ENCODE data around the gene RHBDD1.

RHBDD1 gene

GRCh38 chr2:226965376-226965775, 129.5 kb downstream of the RHBDD1 start:
- no peak overlapping the region for H3K4me2 ChIP-seq (ENCODE audit: low read length)
- no peaks in the 10 kb centered on the region for H3K9me2 ChIP-seq (ENCODE audit: low read depth, low read length)
- H3K79me2 ChIP-seq (ENCODE audit: insufficient read depth, low read length): no peaks in the 10 kb centered on the region
- no peak overlapping the region for H2AFZ ChIP-seq (ENCODE audit: low read length)
- H3K4me3 ChIP-seq (ENCODE audit: low read depth, low read length, poor library complexity, severe bottlenecking): no peak overlapping the region
- peaks cover 26% of the 10 kb centered on the region for H3K36me3 ChIP-seq (ENCODE audit: insufficient read depth, low read length)
- H3K4me1 ChIP-seq (ENCODE audit: insufficient read depth, low read length, severe bottlenecking): peaks cover 18% of the 10 kb centered on the region
- no peaks in the 10 kb centered on the region for H3F3A ChIP-seq (ENCODE audit: insufficient read depth, low read length)
- no peaks in the 10 kb centered on the region for H3K27me3 ChIP-seq (ENCODE audit: insufficient read depth, low read length)
- H3K27ac ChIP-seq (ENCODE audit: low read depth, low read length, poor library complexity, severe bottlenecking): no peak overlapping the region
- no peak for TF ChIP-seq EZH2 (IDR thresholded peaks at IDR 0.05; ENCODE audit: borderline replicate concordance, low read length)
- no peaks in the 10 kb centered on the region for H4K20me1 ChIP-seq (ENCODE audit: insufficient read depth, low read length)
- no peaks in the 10 kb centered on the region for H3K9me3 ChIP-seq (ENCODE audit: low read length)
- no peak overlapping the region for H3K9ac ChIP-seq (ENCODE audit: low read length)

DNA sequence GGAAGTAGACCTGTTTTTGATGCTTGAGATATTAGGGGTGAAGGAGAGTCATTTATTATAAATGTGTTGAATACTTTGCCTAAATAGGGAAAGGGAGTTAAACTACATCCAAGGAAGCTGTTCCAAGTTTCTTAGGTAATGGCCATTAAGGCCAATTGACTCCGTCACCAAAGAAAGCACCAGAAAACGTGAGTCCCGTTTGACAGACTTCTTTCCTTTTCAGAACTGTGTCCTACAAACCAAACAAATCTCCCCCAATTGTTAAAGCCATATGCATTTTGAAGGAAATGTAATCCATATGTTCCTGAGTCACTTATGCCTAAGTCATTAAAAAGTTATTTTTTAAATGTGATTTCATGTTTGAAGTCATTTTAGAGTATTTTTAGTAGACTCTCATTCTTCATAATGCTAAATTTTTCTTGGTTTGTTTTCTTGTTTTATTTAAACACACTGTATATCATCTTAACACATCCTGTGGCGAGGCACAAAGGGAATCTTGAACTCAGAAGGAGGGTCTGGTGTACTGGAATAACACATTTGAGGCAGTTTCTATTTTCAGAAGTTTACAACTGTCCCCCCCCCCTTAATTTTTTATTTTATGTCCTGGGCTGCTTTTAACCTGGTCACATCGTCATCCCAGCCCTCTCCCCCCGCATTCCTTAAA, 133.7 kb downstream of the RHBDD1 start:
- Histone ChIP-seq H3F3A (ENCODE audit: insufficient read depth, low read length) (peaks cover 12% of the 10 kb centered on the region), H3K4me3 (ENCODE audit: low read depth, low read length, poor library complexity, severe bottlenecking) (peak overlapping the region; percentile 33), H3K79me2 (ENCODE audit: insufficient read depth, low read length) (no peaks in the 10 kb centered on the region), H4K20me1 (ENCODE audit: insufficient read depth, low read length) (no peaks in the 10 kb centered on the region), H3K36me3 (ENCODE audit: insufficient read depth, low read length) (peaks cover 19% of the 10 kb centered on the region), H3K4me2 (ENCODE audit: low read length) (peak overlapping the region; percentile 54), H3K27ac (ENCODE audit: low read depth, low read length, poor library complexity, severe bottlenecking) (peak overlapping the region; percentile 98), H3K4me1 (ENCODE audit: insufficient read depth, low read length, severe bottlenecking) (peaks cover 59% of the 10 kb centered on the region), H2AFZ (ENCODE audit: low read length) (no peak overlapping the region), H3K9me3 (ENCODE audit: low read length) (no peaks in the 10 kb centered on the region), H3K9ac (ENCODE audit: low read length) (peak overlapping the region; percentile 41), H3K27me3 (ENCODE audit: insufficient read depth, low read length) (no peaks in the 10 kb centered on the region), H3K9me2 (ENCODE audit: low read depth, low read length) (no peaks in the 10 kb centered on the region)
- TF ChIP-seq, protein P1, sequence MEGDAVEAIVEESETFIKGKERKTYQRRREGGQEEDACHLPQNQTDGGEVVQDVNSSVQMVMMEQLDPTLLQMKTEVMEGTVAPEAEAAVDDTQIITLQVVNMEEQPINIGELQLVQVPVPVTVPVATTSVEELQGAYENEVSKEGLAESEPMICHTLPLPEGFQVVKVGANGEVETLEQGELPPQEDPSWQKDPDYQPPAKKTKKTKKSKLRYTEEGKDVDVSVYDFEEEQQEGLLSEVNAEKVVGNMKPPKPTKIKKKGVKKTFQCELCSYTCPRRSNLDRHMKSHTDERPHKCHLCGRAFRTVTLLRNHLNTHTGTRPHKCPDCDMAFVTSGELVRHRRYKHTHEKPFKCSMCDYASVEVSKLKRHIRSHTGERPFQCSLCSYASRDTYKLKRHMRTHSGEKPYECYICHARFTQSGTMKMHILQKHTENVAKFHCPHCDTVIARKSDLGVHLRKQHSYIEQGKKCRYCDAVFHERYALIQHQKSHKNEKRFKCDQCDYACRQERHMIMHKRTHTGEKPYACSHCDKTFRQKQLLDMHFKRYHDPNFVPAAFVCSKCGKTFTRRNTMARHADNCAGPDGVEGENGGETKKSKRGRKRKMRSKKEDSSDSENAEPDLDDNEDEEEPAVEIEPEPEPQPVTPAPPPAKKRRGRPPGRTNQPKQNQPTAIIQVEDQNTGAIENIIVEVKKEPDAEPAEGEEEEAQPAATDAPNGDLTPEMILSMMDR (IDR thresholded peaks at IDR 0.05; ENCODE audit: low read length): no peak
- TF ChIP-seq EZH2 (IDR thresholded peaks at IDR 0.05; ENCODE audit: borderline replicate concordance, low read length): no peak

GRCh38 chr2:226970362-226970761, 134.5 kb downstream of the RHBDD1 start:
- Histone ChIP-seq H3F3A (ENCODE audit: insufficient read depth, low read length) (peaks cover 12% of the 10 kb centered on the region), H2AFZ (ENCODE audit: low read length) (no peak overlapping the region), H3K9me3 (ENCODE audit: low read length) (no peaks in the 10 kb centered on the region), H3K27me3 (ENCODE audit: insufficient read depth, low read length) (no peaks in the 10 kb centered on the region), H3K9ac (ENCODE audit: low read length) (peak overlapping the region; percentile 56), H3K36me3 (ENCODE audit: insufficient read depth, low read length) (peaks cover 18% of the 10 kb centered on the region), H3K79me2 (ENCODE audit: insufficient read depth, low read length) (no peaks in the 10 kb centered on the region), H3K9me2 (ENCODE audit: low read depth, low read length) (no peaks in the 10 kb centered on the region), H3K4me2 (ENCODE audit: low read length) (peak overlapping the region; percentile 54), H3K4me3 (ENCODE audit: low read depth, low read length, poor library complexity, severe bottlenecking) (peak overlapping the region; percentile 33), H3K27ac (ENCODE audit: low read depth, low read length, poor library complexity, severe bottlenecking) (peak overlapping the region; percentile 98), H4K20me1 (ENCODE audit: insufficient read depth, low read length) (no peaks in the 10 kb centered on the region), H3K4me1 (ENCODE audit: insufficient read depth, low read length, severe bottlenecking) (peaks cover 61% of the 10 kb centered on the region)
- TF ChIP-seq, protein P1 (IDR thresholded peaks at IDR 0.05; ENCODE audit: low read length): no peak; the same call in 1 of the 2 replicates
- no peak for TF ChIP-seq EZH2 (IDR thresholded peaks at IDR 0.05; ENCODE audit: borderline replicate concordance, low read length)

- peak overlapping the region; percentile 56 for H3K9ac ChIP-seq (ENCODE audit: low read length)
- H3K9me3 ChIP-seq (ENCODE audit: low read length): no peaks in the 10 kb centered on the region
- no peaks in the 10 kb centered on the region for H3K79me2 ChIP-seq (ENCODE audit: insufficient read depth, low read length)
- peak overlapping the region; percentile 54 for H3K4me2 ChIP-seq (ENCODE audit: low read length)
- peak overlapping the region; percentile 98 for H3K27ac ChIP-seq (ENCODE audit: low read depth, low read length, poor library complexity, severe bottlenecking)
- no peak for TF ChIP-seq EZH2 (IDR thresholded peaks at IDR 0.05; ENCODE audit: borderline replicate concordance, low read length)
- TF ChIP-seq, protein P1 (IDR thresholded peaks at IDR 0.05; ENCODE audit: low read length): no peak
- no peaks in the 10 kb centered on the region for H3K27me3 ChIP-seq (ENCODE audit: insufficient read depth, low read length)
- peaks cover 61% of the 10 kb centered on the region for H3K4me1 ChIP-seq (ENCODE audit: insufficient read depth, low read length, severe bottlenecking)
- H3F3A ChIP-seq (ENCODE audit: insufficient read depth, low read length): peaks cover 12% of the 10 kb centered on the region
- H3K4me3 ChIP-seq (ENCODE audit: low read depth, low read length, poor library complexity, severe bottlenecking): peak overlapping the region; percentile 33
- H4K20me1 ChIP-seq (ENCODE audit: insufficient read depth, low read length): no peaks in the 10 kb centered on the region
- H3K9me2 ChIP-seq (ENCODE audit: low read depth, low read length): no peaks in the 10 kb centered on the region
- H3K36me3 ChIP-seq (ENCODE audit: insufficient read depth, low read length): peaks cover 11% of the 10 kb centered on the region
- no peak overlapping the region for H2AFZ ChIP-seq (ENCODE audit: low read length)
Measured at GRCh38 chr2:226971084-226971483, 135.2 kb downstream of the RHBDD1 start.
